B cell (primary cell): ENCODE results near the gene PSEN1. TPM values are rescaled to one million over a fixed set of nuclear protein-coding genes. Genes with fewer than 3 reads are reported as not detected.

Experiments
- ATAC-seq: fragments of 200-7000 bp; cut with Tn5 transposase; one replicate; pipeline ENCODE4 v1.10.0; 2021; ENCODE audit warnings: low read depth, mild to moderate bottlenecking, moderate number of reproducible peaks, moderate library complexity
- CTCF ChIA-PET: fragments of 350-600 bp; sonication (Branson Sonifier 250); formaldehyde crosslinking; loops from one replicate; lab custom pipeline; 2021; ENCODE audit warnings: antibody characterized with exemption, inconsistent platforms; lab: Charles Lee
- POLR2A ChIA-PET: fragments of 350-600 bp; sonication (Branson Sonifier 250); formaldehyde crosslinking; loops from one replicate; lab custom pipeline; 2021; ENCODE audit warnings: antibody characterized with exemption; lab: Charles Lee
- DNase-seq: peaks from one replicate; pipeline ENCODE4 v3.0.0; 2013
- H2AFZ ChIP-seq: 2 replicates; pipeline ENCODE4 v1.6.1; 2012; ENCODE audit warnings: mild to moderate bottlenecking, low read depth, low read length; ENCODE audit not compliant: insufficient read depth, poor library complexity, severe bottlenecking
- H3K27ac ChIP-seq, 2 donors: 1 replicate in 1 of 2; 2 replicates in 1 of 2; pipeline ENCODE4 v1.5.1; 2012 to 2013; ENCODE audit warnings: low read length in 2 of 2, mild to moderate bottlenecking in 2 of 2, moderate library complexity in 1 of 2
- H3K27me3 ChIP-seq, 4 experiments: fragments of 200-600 bp in 1 of 4; sonication (generic) in 1 of 4; replicated peaks in 1 of 4; 1 replicate in 2 of 4; 2 replicates in 2 of 4; pipeline versions ENCODE4 v1.6.1 to v1.7.0; 2013 to 2016; ENCODE audit warnings: low read length in 3 of 4, mild to moderate bottlenecking in 2 of 4, mixed read lengths in 1 of 4, moderate library complexity in 1 of 4; ENCODE audit not compliant: insufficient read depth in 4 of 4, control insufficient read depth in 3 of 4; ENCODE audit errors: control extremely low read depth in 1 of 4
- H3K36me3 ChIP-seq, 2 experiments: replicated peaks in 1 of 2; 1 replicate in 1 of 2; 2 replicates in 1 of 2; pipeline versions ENCODE4 v1.6.1 to v1.7.1; 2013; ENCODE audit warnings: low read length in 1 of 2; ENCODE audit not compliant: insufficient read depth in 2 of 2, control insufficient read depth in 1 of 2; ENCODE audit errors: control extremely low read depth in 1 of 2, extremely low read depth in 1 of 2
- H3K4me1 ChIP-seq, 2 donors: fragments of 200-600 bp in 1 of 2; sonication (generic) in 1 of 2; 1 replicate in 1 of 2; 2 replicates in 1 of 2; pipeline versions ENCODE4 v1.5.1 to v1.6.1; 2013 to 2017; ENCODE audit warnings: low read length in 2 of 2; ENCODE audit not compliant: control insufficient read depth in 2 of 2, insufficient read depth in 2 of 2
- H3K4me2 ChIP-seq: replicated peaks from 2 replicates; pipeline ENCODE3; 2012; ENCODE audit warnings: mild to moderate bottlenecking, low read depth, low read length; ENCODE audit not compliant: poor library complexity, severe bottlenecking
- H3K4me3 ChIP-seq, 5 experiments: fragments of 200-600 bp in 1 of 5; sonication (generic) in 1 of 5; 1 replicate in 3 of 5; 2 replicates in 2 of 5; pipeline versions ENCODE4 v1.5.1 to v1.7.0; 2011 to 2016; ENCODE audit warnings: low read length in 4 of 5, mild to moderate bottlenecking in 4 of 5, low read depth in 2 of 5, control low read depth in 1 of 5, moderate library complexity in 1 of 5; ENCODE audit not compliant: insufficient read depth in 1 of 5; ENCODE audit errors: control extremely low read depth in 1 of 5, extremely low read depth in 1 of 5
- H3K79me2 ChIP-seq: fragments of 200-600 bp; sonication (generic); one replicate; pipeline ENCODE4 v1.6.0; 2016; ENCODE audit warnings: low read length; ENCODE audit not compliant: control insufficient read depth, insufficient read depth
- H3K9ac ChIP-seq: fragments of 200-600 bp; sonication (generic); 2 replicates; pipeline ENCODE4 v1.6.1; 2017; ENCODE audit warnings: mild to moderate bottlenecking, low read length, moderate library complexity
- H3K9me3 ChIP-seq, 3 donors: one replicate each; pipeline versions ENCODE4 v1.6.1 to v1.7.1; 2013; ENCODE audit warnings: low read length in 2 of 3; ENCODE audit not compliant: control insufficient read depth in 2 of 3, insufficient read depth in 1 of 3; ENCODE audit errors: control extremely low read depth in 1 of 3
- H4K20me1 ChIP-seq: 2 replicates; pipeline ENCODE4 v1.6.0; 2012; ENCODE audit warnings: mild to moderate bottlenecking, low read length; ENCODE audit not compliant: insufficient read depth, control insufficient read depth, poor library complexity, severe bottlenecking
- H3K27ac Mint-ChIP-seq: one replicate; pipeline ENCODE4 v1.8.0; 2021; ENCODE audit warnings: mixed read lengths
- H3K27me3 Mint-ChIP-seq: one replicate; pipeline ENCODE4 v1.8.0; 2021; ENCODE audit warnings: mixed read lengths
- H3K4me1 Mint-ChIP-seq: one replicate; pipeline ENCODE4 v1.8.0; 2021; ENCODE audit warnings: mixed read lengths
- H3K4me3 Mint-ChIP-seq: one replicate; pipeline ENCODE4 v1.8.0; 2021; ENCODE audit warnings: mixed read lengths
- H3K9me3 Mint-ChIP-seq: one replicate; pipeline ENCODE4 v1.8.0; 2022; ENCODE audit warnings: mixed read lengths; ENCODE audit not compliant: insufficient read depth
- CTCF ChIP-seq: fragments of 200-600 bp; IDR thresholded peaks from one replicate; pipeline ENCODE4 v1.8.0; 2022; ENCODE audit warnings: antibody characterized with exemption, mild to moderate bottlenecking
- EZH2 ChIP-seq: IDR thresholded peaks from 2 replicates; pipeline ENCODE4 v1.6.1; 2012; ENCODE audit warnings: borderline replicate concordance, low read depth, mild to moderate bottlenecking, moderate library complexity, low read length; ENCODE audit not compliant: insufficient read depth, poor library complexity, severe bottlenecking
- WGBS: methylation state at CpG from one replicate; pipeline ENCODE4 v1.1.5; 2013; ENCODE audit warnings: missing lambda C conversion rate; ENCODE audit not compliant: insufficient coverage; 5-methylcytosine and 5-hydroxymethylcytosine counted together
- intact Hi-C: fragments of 100-400 bp; cut with micrococcal nuclease; formaldehyde crosslinking; loops from one replicate; pipeline ENCODE4 v1.10.0; 2022
- polyA plus RNA-seq: library from polyadenylated mRNA; depleted of rRNA; stranded (reverse); fragments of >200 nt; gene quantifications from 2 replicates; pipeline ENCODE4 v1.2.3, GENCODE V29; 2012
- total RNA-seq, 2 donors: library from RNA; stranded (reverse); fragments of 120-200 nt in 1 of 2; gene quantifications; 1 replicate in 1 of 2; 2 replicates in 1 of 2; pipeline versions ENCODE4 v1.2.3 to v1.2.4, GENCODE V29; 2013 to 2022

The PSEN1 gene
- total and polyA plus RNA-seq, 2 donors (not counting 1 experiment from before 2014, with no cell fraction given): 10.2 to 75.9 TPM

- H3K4me1 ChIP-seq: no peaks in the 10 kb centered on the region
- H3K36me3 ChIP-seq: peaks cover 35 to 80% of the 10 kb centered on the region in 2 experiments
- DNase-seq (no peak), ATAC-seq (no peak)
- 99% methylated on average over 8 of the region's 8 CpGs for WGBS
- no peak overlapping the region for H2AFZ ChIP-seq
- Mint-ChIP-seq H3K27me3 (no peaks in the 10 kb centered on the region), H3K9me3 (no peaks in the 10 kb centered on the region), H3K4me1 (no peaks in the 10 kb centered on the region), H3K4me3 (no peak overlapping the region), H3K27ac (no peak overlapping the region)
- H3K27me3 ChIP-seq: no peaks in the 10 kb centered on the region
- no peak overlapping the region for H3K4me3 ChIP-seq
- H3K9ac ChIP-seq: no peak overlapping the region
- POLR2A ChIA-PET: interaction anchor here (0.6 kb wide), 1 partner anchor 15 kb away, joined by 3 read pairs; no protein-coding TSS in a partner anchor
- no peaks in the 10 kb centered on the region for H3K79me2 ChIP-seq
- CTCF ChIA-PET: interaction anchor here (0.8 kb wide), 1 partner anchor 35 kb away, joined by 3 read pairs; no protein-coding TSS in a partner anchor
- intact Hi-C loops: no loop called here
- H3K4me2 ChIP-seq: no peak overlapping the region
- no peak for TF ChIP-seq EZH2
- H3K9me3 ChIP-seq: peaks cover 0 to 14% (median 1%) of the 10 kb centered on the region in 3 donors
- no peaks in the 10 kb centered on the region for H4K20me1 ChIP-seq
- H3K27ac ChIP-seq: no peak overlapping the region
Observed at GRCh38 chr14:73208846-73209245, 72.5 kb downstream of the PSEN1 start.

GRCh38 chr14:73209953-73210352 lies 73.6 kb downstream of the PSEN1 start:
- no peak overlapping the region for H3K4me3 Mint-ChIP-seq
- WGBS: no CpG with 5 or more reads among the region's 2 CpGs
- no peaks in the 10 kb centered on the region for H4K20me1 ChIP-seq

More at GRCh38 chr14:73209953-73210352, 73.6 kb downstream of the PSEN1 start:
- no peak overlapping the region for H3K4me3 ChIP-seq
- no peak overlapping the region for H3K9ac ChIP-seq
- H3K9me3 ChIP-seq: peaks cover 0 to 14% (median 1%) of the 10 kb centered on the region in 3 donors
- no peak overlapping the region for H3K4me2 ChIP-seq
- no peak overlapping the region for H2AFZ ChIP-seq
- no peaks in the 10 kb centered on the region for H3K27me3 Mint-ChIP-seq
- H3K9me3 Mint-ChIP-seq: no peaks in the 10 kb centered on the region
- DNase-seq: no peak
- no peaks in the 10 kb centered on the region for H3K27me3 ChIP-seq
- no peaks in the 10 kb centered on the region for H3K79me2 ChIP-seq
- no peak for TF ChIP-seq EZH2
- no peak for TF ChIP-seq CTCF
- ChIA-PET POLR2A (no interaction called here), CTCF (no interaction called here)
- no peaks in the 10 kb centered on the region for H3K4me1 ChIP-seq
- intact Hi-C loops: no loop called here
- H3K27ac ChIP-seq: no peak overlapping the region
- no peaks in the 10 kb centered on the region for H3K4me1 Mint-ChIP-seq
- peaks cover 38 to 77% of the 10 kb centered on the region in 2 experiments for H3K36me3 ChIP-seq
- ATAC-seq: no peak
- no peak overlapping the region for H3K27ac Mint-ChIP-seq
